Raji (cell line): ENCODE measurements around the gene HOXA10.

Experiments used
- POLR2A ChIP-seq: IDR thresholded peaks from 2 replicates; pipeline ENCODE4 v1.6.1; 2011; ENCODE audit warnings: low read depth, low read length, control low read depth; ENCODE audit not compliant: insufficient read depth

HOXA10 gene

GRCh38 chr7:27145914-27146412, 28.2 kb downstream of the HOXA10 start:
- TF ChIP-seq POLR2A = no peak

DNA sequence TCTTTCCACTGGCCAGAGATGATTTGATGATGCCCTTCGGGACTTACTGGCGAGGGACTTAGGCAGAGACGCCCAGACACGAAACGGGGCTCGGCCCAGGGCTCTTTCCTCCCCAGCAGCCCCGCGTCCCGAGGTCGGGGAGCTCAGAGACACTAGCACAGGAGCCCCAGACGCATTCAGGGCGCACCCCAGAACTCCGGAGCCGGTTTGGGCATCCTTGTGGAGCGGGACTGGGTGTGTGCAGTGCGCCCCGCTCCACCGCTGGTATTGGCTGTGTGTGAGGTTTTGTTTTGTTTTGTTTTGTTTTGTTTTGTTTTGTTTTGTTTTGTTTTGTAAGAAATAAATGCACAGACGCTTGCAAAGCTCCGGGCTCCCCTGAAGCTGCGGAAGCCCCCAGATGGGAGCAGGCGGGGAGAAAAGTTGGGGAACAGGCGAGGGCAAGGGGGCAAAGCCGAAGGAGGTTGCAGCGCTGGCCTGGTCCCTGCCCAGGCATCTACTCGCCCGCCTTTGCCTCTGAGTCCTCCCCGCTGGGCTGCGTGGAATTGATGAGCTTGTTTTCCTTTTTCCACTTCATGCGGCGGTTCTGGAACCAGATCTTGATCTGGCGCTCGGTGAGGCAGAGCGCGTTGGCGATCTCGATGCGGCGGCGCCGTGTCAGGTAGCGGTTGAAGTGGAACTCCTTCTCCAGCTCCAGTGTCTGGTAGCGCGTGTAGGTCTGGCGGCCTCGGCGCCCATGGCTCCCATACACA, 28.8 kb downstream of the HOXA10 start:
- no peak for TF ChIP-seq POLR2A

DNA sequence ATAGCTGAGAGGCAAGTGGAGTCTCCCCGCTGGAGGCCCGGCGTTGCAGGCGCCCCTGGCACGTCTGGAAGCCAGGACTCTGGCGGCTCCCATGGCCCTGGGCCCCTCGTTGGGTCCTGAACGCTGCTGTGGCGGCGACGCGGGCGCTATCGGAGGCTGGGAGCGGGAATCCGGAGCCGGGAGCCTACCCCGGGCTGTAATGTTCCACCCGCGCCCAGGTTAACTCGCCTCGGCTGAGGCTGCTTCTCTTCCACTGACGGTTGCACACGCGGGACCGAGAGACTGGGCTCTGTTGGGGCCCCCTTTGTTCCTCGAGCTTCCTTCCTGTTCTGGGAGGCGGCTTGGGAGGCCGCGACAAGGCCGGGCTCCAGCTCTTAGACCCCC, 29.3 kb downstream of the HOXA10 start:
- no peak for TF ChIP-seq POLR2A

- TF ChIP-seq POLR2A = no peak
Measured at GRCh38 chr7:27143950-27144780, 30.0 kb downstream of the HOXA10 start.

DNA sequence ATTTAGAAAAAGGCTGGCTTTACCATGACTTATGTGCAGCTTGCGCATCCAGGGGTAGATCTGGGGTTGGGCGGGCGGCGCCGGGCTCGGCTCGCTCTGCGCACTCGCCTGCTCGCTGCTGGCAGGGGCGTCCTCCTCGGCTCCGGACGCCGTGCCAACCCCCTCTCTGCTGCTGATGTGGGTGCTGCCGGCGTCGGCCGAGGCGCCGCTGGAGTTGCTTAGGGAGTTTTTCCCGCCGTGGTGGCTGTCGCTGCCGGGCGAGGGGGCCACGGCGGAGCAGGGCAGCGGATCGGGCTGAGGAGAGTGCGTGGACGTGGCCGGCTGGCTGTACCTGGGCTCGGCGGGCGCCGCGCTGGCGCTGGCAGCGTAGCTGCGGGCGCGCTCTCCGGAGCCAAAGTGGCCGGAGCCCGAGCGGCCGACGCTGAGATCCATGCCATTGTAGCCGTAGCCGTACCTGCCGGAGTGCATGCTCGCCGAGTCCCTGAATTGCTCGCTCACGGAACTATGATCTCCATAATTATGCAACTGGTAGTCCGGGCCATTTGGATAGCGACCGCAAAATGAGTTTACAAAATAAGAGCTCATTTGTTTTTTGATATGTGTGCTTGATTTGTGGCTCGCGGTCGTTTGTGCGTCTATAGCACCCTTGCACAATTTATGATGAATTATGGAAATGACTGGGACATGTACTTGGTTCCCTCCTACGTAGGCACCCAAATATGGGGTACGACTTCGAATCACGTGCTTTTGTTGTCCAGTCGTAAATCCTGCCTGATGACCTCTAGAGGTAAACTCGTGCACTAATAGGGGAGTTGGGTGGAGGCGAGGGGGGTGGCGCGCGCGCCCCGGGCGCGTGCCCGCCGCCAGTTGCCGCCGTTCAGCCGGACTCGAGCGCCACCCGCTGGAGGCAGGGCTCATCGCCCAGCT, 30.8 kb downstream of the HOXA10 start, which contains the start of gene HOXA5:
HOXA5 (minus strand) TSS at position 659 of the 927 bp plus-strand sequence; CDS start at position 585, 74 bp downstream.
- no peak for TF ChIP-seq POLR2A

GRCh38 chr7:27142580-27143022, 31.5 kb downstream of the HOXA10 start:
- no peak for TF ChIP-seq POLR2A

DNA sequence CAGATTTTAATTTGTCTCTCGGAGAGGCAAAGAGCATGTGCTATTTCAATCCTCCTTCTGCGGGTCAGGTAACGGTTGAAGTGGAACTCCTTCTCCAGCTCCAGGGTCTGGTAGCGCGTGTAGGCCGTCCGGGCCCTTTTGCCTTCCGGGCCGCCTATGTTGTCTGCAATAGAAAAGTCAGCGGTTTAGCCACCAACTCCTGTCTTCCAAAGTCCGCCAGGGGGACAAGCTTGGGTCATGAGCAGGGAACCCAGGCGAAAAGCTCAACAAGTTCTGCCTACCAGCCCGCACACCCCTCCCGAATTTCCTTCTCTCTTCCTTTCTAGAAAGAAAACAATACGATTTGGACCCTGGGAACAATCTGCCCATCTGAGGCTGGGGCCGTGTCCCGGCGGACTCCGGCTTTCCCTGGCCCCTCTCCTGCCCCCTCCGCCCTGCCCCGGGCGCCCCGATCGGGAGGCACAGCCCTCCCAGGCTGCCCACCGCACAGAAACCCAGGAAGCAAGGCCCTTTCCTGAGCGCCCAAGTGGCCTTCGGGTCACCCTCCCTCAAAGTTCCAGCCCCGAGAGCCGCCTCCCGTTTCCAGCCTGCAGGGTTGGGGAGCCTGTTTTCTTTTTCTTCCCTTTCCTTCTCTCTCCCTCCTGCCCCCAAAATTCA, 32.1 kb downstream of the HOXA10 start:
- no peak for TF ChIP-seq POLR2A

DNA sequence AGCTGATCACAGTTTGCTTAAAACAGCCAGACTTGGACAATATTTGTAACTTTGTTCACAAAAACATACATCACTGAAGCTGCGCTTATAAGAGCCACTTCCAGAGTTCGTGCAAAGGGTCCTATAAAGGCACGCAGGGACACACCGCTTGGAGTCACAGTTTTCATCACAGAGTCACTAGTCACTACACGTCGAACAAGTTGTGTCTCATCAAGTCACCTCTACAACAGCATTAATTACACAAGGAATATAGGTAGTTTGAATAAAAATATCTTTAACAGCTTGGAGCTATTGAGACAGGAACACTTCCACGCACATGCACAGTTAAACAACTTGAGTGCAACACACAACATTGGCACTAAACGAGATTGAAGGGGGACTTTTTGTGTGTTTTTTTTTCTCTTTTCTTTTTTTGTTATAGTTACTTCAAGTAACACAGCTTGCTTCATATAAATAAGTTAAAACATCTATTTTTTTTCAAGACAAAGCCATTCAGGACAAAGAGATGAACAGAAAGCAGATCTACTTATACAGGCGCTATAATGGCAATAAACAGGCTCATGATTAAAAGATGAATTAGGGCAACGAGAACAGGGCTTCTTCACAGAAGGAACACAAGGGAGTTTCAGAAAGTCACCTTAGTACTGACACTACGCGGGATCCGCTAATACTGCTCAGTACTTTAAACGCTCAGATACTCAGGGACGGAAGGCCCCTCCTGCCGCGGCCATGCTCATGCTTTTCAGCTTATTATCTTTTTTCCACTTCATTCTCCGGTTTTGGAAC, 32.8 kb downstream of the HOXA10 start:
- no peak for TF ChIP-seq POLR2A

DNA sequence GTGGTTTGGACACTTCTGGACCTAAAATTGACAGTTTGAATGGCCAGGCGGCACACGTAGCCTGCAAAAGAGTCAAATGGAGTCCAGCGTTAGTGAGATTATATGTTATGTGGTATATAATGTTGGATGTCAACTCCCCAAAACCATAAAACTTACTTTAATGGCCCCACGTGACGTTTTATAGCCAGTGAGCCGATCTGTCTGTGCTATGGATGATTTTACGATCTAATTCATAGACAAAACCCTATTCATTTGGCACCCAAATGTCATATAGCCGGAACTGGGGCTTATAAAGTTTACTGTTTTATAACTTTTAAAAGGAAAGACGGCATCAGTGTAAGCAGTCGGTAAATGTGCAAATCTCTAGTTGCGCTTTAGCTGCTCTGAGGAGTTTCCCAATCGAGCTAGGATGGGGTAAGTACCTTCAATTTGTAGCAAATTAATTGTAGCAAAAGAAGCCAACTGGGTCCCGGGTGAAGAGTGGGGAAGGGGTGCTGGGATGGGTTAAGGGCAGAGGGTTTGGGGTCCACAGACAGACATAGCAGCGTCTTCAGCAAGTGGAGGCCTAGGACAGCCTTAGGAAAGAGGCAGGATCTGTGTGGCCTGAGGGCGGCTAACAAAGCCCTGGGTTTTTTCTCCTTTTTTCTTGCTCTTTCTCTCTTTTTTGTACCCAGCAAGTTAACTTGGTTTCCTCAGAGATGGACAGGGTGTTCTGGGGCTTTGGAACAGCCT, 33.8 kb downstream of the HOXA10 start:
- no peak for TF ChIP-seq POLR2A

- no peak for TF ChIP-seq POLR2A
Measured at GRCh38 chr7:27139334-27140125, 34.6 kb downstream of the HOXA10 start.

DNA sequence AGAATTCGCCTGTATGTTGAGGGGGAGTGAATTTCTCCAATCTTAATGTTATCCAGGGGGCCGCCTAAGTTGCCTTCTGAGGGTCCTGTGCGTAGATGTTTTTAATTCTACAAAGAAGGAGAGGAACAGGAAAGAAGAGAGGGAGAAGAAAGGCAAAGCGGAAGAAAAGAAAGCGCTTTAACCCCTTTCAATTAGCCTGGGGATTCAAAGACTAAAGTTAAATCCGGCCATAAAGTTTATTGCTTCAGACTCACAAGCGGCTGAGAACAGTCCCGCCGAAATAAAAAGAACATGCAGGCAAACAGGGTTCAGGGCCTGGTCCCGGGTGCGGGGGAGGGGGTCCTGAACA, 35.2 kb downstream of the HOXA10 start:
- TF ChIP-seq POLR2A = no peak

GRCh38 chr7:27138472-27138871, 35.6 kb downstream of the HOXA10 start:
- no peak for TF ChIP-seq POLR2A
